IMR-90 (cell line): ENCODE results near the gene TYW5. TPM values are rescaled to one million over a fixed set of nuclear protein-coding genes. Genes with fewer than 3 reads are reported as not detected.

Experiments used
- ATAC-seq: fragments of 200-7000 bp; cut with Tn5 transposase; 2 replicates; pipeline ENCODE4 v1.9.1; 2020; ENCODE audit warnings: low read depth, mild to moderate bottlenecking, moderate library complexity
- BruUV-seq: library from RNA; stranded (reverse); fragments of 400-500 nt; replicated peaks from 2 replicates; lab custom pipeline; 2021; lab: Mats Ljungman, UMichigan
- CTCF ChIA-PET: fragments of 300-600 bp; formaldehyde crosslinking; extraction: SDS; loops from one replicate; lab custom pipeline; 2021; ENCODE audit warnings: antibody characterized with exemption; lab: Yijun Ruan, JAX
- POLR2A ChIA-PET: fragments of 300-600 bp; sonication (Branson Sonifier 250); formaldehyde crosslinking; loops from one replicate; lab custom pipeline; 2022; ENCODE audit warnings: antibody characterized with exemption; ENCODE audit not compliant: unreplicated experiment; lab: Charles Lee
- DNase-seq: peaks from one replicate; pipeline ENCODE4 v3.0.0; 2013
- H2AFZ ChIP-seq: replicated peaks from 2 replicates; pipeline ENCODE3; 2013; ENCODE audit warnings: low read length, mild to moderate bottlenecking; ENCODE audit not compliant: poor library complexity
- H2AK5ac ChIP-seq: 2 replicates; pipeline ENCODE4 v1.6.1; 2013; ENCODE audit warnings: low read depth, low read length, inconsistent platforms
- H2AK9ac ChIP-seq: replicated peaks from 2 replicates; pipeline ENCODE3; 2013; ENCODE audit warnings: mild to moderate bottlenecking, low read depth, low read length, moderate library complexity; ENCODE audit not compliant: poor library complexity
- H2BK120ac ChIP-seq: 2 replicates; pipeline ENCODE4 v1.6.1; 2013; ENCODE audit warnings: low read depth, low read length, inconsistent platforms
- H2BK15ac ChIP-seq: 3 replicates; pipeline ENCODE4 v1.6.1; 2013; ENCODE audit warnings: low read depth, low read length, inconsistent platforms
- H2BK20ac ChIP-seq: 2 replicates; pipeline ENCODE4 v1.6.1; 2013; ENCODE audit warnings: low read depth, mild to moderate bottlenecking, inconsistent platforms, low read length, moderate library complexity
- H2BK5ac ChIP-seq: 2 replicates; pipeline ENCODE4 v1.6.1; 2013; ENCODE audit warnings: mild to moderate bottlenecking, low read depth, low read length, inconsistent platforms; ENCODE audit not compliant: poor library complexity, severe bottlenecking
- H3K14ac ChIP-seq: replicated peaks from 2 replicates; pipeline ENCODE4 v1.6.1; 2013; ENCODE audit warnings: low read depth, low read length, inconsistent platforms
- H3K18ac ChIP-seq: 2 replicates; pipeline ENCODE4 v1.6.1; 2013; ENCODE audit warnings: low read depth, low read length, control low read depth
- H3K23ac ChIP-seq: 2 replicates; pipeline ENCODE4 v1.6.1; 2013; ENCODE audit warnings: low read depth, low read length, inconsistent platforms
- H3K27ac ChIP-seq: 2 replicates; pipeline ENCODE4 v1.5.1; 2013; ENCODE audit warnings: mild to moderate bottlenecking, control low read depth, low read length; ENCODE audit not compliant: insufficient read depth
- H3K27me3 ChIP-seq: 2 replicates; pipeline ENCODE4 v1.6.1; 2013; ENCODE audit warnings: low read length; ENCODE audit not compliant: control insufficient read depth, insufficient read depth
- H3K36me3 ChIP-seq: 2 replicates; pipeline ENCODE4 v1.6.1; 2013; ENCODE audit warnings: low read length, mixed read lengths; ENCODE audit not compliant: control insufficient read depth, insufficient read depth
- H3K4ac ChIP-seq: 2 replicates; pipeline ENCODE4 v1.6.1; 2013; ENCODE audit warnings: low read depth, low read length, inconsistent platforms
- H3K4me1 ChIP-seq: 2 replicates; pipeline ENCODE4 v1.6.1; 2013; ENCODE audit warnings: low read length, mixed read lengths; ENCODE audit not compliant: control insufficient read depth, insufficient read depth
- H3K4me2 ChIP-seq: 2 replicates; pipeline ENCODE4 v1.6.1; 2013; ENCODE audit warnings: low read depth, mild to moderate bottlenecking, control low read depth, low read length, moderate library complexity
- H3K4me3 ChIP-seq: 2 replicates; pipeline ENCODE4 v1.5.1; 2013; ENCODE audit warnings: low read depth, mild to moderate bottlenecking, control low read depth, low read length, moderate library complexity; ENCODE audit not compliant: insufficient read depth
- H3K56ac ChIP-seq: 2 replicates; pipeline ENCODE4 v1.6.1; 2013; ENCODE audit warnings: low read length, inconsistent platforms; ENCODE audit not compliant: insufficient read depth; ENCODE audit errors: extremely low read depth
- H3K79me1 ChIP-seq, 2 experiments: 2 replicates each; pipeline ENCODE4 v1.6.1; 2013; ENCODE audit warnings: low read length in 2 of 2, inconsistent platforms in 1 of 2, low read depth in 1 of 2
- H3K9ac ChIP-seq: 2 replicates; pipeline ENCODE4 v1.6.1; 2013; ENCODE audit warnings: low read depth, low read length, control low read depth
- H3K9me1 ChIP-seq: 2 replicates; pipeline ENCODE4 v1.6.1; 2013; ENCODE audit warnings: low read length, inconsistent platforms; ENCODE audit not compliant: insufficient read depth
- H3K9me3 ChIP-seq: 2 replicates; pipeline ENCODE4 v1.6.1; 2013; ENCODE audit warnings: low read length; ENCODE audit not compliant: control insufficient read depth, insufficient read depth
- H4K20me1 ChIP-seq: 2 replicates; pipeline ENCODE4 v1.6.1; 2013; ENCODE audit warnings: low read length, inconsistent platforms; ENCODE audit not compliant: insufficient read depth
- H4K5ac ChIP-seq: 2 replicates; pipeline ENCODE4 v1.6.1; 2013; ENCODE audit warnings: mild to moderate bottlenecking, low read depth, low read length, control low read depth
- H4K8ac ChIP-seq, 2 experiments: 2 replicates each; pipeline ENCODE4 v1.6.1; 2013; ENCODE audit warnings: low read depth in 2 of 2, low read length in 2 of 2, control low read depth in 1 of 2, inconsistent platforms in 1 of 2
- H4K91ac ChIP-seq: 2 replicates; pipeline ENCODE4 v1.6.1; 2013; ENCODE audit warnings: low read depth, low read length, inconsistent platforms; ENCODE audit not compliant: insufficient read depth
- MAZ ChIP-seq: IDR thresholded peaks from 2 replicates; pipeline ENCODE4 v1.6.1; 2012; ENCODE audit warnings: low read depth, mild to moderate bottlenecking, low read length, improper control_type of control experiment, moderate library complexity, borderline replicate concordance
- RFX5 ChIP-seq: IDR thresholded peaks from 2 replicates; pipeline ENCODE4 v1.8.0; 2012; ENCODE audit warnings: low read depth, mild to moderate bottlenecking, low read length, moderate library complexity
- WGBS, 2 experiments: methylation state at CpG; one replicate each; pipeline versions ENCODE4 v1.1.5 to v1.1.7; 2013; ENCODE audit warnings: missing lambda C conversion rate in 2 of 2; ENCODE audit not compliant: insufficient read length in 1 of 2; ENCODE audit errors: extremely low coverage in 2 of 2; 5-methylcytosine and 5-hydroxymethylcytosine counted together
- dilution Hi-C: fragments of 300-500 bp; cut with HindIII; formaldehyde crosslinking; loops from one replicate; pipeline ENCODE4 v1.14.3; 2018; ENCODE audit warnings: low sequenced_read_pairs; ENCODE audit not compliant: unreplicated experiment
- in situ Hi-C: fragments of 300-500 bp; cut with MboI; formaldehyde crosslinking; loops from 3 replicates; pipeline ENCODE4 v1.14.3; 2019; ENCODE audit warnings: low sequenced_read_pairs, inconsistent platforms, mixed read lengths
- intact Hi-C: fragments of 100-400 bp; cut with micrococcal nuclease; formaldehyde crosslinking; loops from 2 replicates; pipeline ENCODE4 v1.10.0; 2022
- polyA plus RNA-seq, 3 experiments: library from polyadenylated mRNA; depleted of rRNA; stranded (reverse); fragments of >200 nt; gene quantifications; 2 replicates each; pipeline ENCODE4 v1.2.3, GENCODE V29; 2012; ENCODE audit warnings: low replicate concordance in 1 of 3
- total RNA-seq: library from RNA; depleted of rRNA; stranded (reverse); fragments of >200 nt; gene quantifications from 2 replicates; pipeline ENCODE4 v1.2.3, GENCODE V29; 2012

The TYW5 gene
- total and polyA plus RNA-seq, 2 of the 4 experiments (the other 2 are of a cell fraction) = 3.8 to 4.0 TPM

GRCh38 chr2:199946196-199946595 is 9.1 kb downstream of the TYW5 start:
- H3K4ac ChIP-seq = no peak overlapping the region
- H3K56ac ChIP-seq = no peak overlapping the region
- no peak overlapping the region for H3K9ac ChIP-seq
- no peaks in the 10 kb centered on the region for H3K27me3 ChIP-seq
- no peak overlapping the region for H2BK5ac ChIP-seq
- no TSS peak for BruUV-seq
- POLR2A ChIA-PET = no interaction called here
- no peak overlapping the region for H3K27ac ChIP-seq
- H2AFZ ChIP-seq = no peak overlapping the region
- peaks cover 4% of the 10 kb centered on the region; the same call in 1 of the 2 replicates for H3K4me1 ChIP-seq
- no peak for DNase-seq
- H3K9me3 ChIP-seq = no peaks in the 10 kb centered on the region
- H3K36me3 ChIP-seq = peaks cover 16% of the 10 kb centered on the region
- ATAC-seq = no peak
- no peak overlapping the region for H3K14ac ChIP-seq
- H3K23ac ChIP-seq = no peak overlapping the region
- no peak overlapping the region for H2BK120ac ChIP-seq
- WGBS, 2 experiments = no CpG with 5 or more reads among the region's 1 CpG
- H3K4me3 ChIP-seq = no peak overlapping the region
- no peak overlapping the region for H4K91ac ChIP-seq
- H3K18ac ChIP-seq = no peak overlapping the region
- H4K5ac ChIP-seq = no peak overlapping the region
- TF ChIP-seq RFX5 = no peak
- TF ChIP-seq MAZ = no peak
- no peak overlapping the region for H3K4me2 ChIP-seq
- CTCF ChIA-PET = no interaction called here
- H4K8ac ChIP-seq = no peak overlapping the region
- H2BK15ac ChIP-seq = no peak overlapping the region
- in situ Hi-C loops = no loop called here
- no peak overlapping the region for H2BK20ac ChIP-seq
- intact Hi-C loops = no loop called here
- H2AK9ac ChIP-seq = no peak overlapping the region
- H2AK5ac ChIP-seq = no peak overlapping the region
- H3K79me1 ChIP-seq = peaks cover 26 to 47% of the 10 kb centered on the region in 2 experiments
- dilution Hi-C loops = no loop called here
- H3K9me1 ChIP-seq = peaks cover 7% of the 10 kb centered on the region
- H4K20me1 ChIP-seq = 0 out of 2 replicates have a peak, but pooled peaks cover 2% of the 10 kb centered on the region
